Spleen (tissue), 11 donors: Measurements from ENCODE around the gene CNN3. TPM values are rescaled to one million over a fixed set of nuclear protein-coding genes. Genes with fewer than 3 reads are reported as not detected.

Source experiments
- DNase-seq: peaks from one replicate; pipeline ENCODE4 v3.0.0-alpha.2; 2020
- H3K27ac ChIP-seq, 8 donors: fragments of 200-600 bp; sonication (generic) in 7 of 8; 1 replicate in 4 of 8; 2 replicates in 4 of 8; pipeline versions ENCODE4 v1.5.0 to v1.8.0; 2016 to 2021; ENCODE audit warnings: inconsistent platforms in 4 of 8, mild to moderate bottlenecking in 4 of 8, moderate library complexity in 1 of 8
- H3K27me3 ChIP-seq, 7 donors: fragments of 200-600 bp; sonication (generic) in 6 of 7; replicated peaks in 1 of 7; 1 replicate in 4 of 7; 2 replicates in 3 of 7; pipeline versions ENCODE4 v1.5.0 to v1.8.0; 2016 to 2021; ENCODE audit warnings: inconsistent platforms in 3 of 7, mild to moderate bottlenecking in 1 of 7
- H3K36me3 ChIP-seq, 6 donors: fragments of 200-600 bp; sonication (generic) in 5 of 6; 1 replicate in 4 of 6; 2 replicates in 2 of 6; pipeline versions ENCODE4 v1.5.0 to v1.8.0; 2016 to 2021; ENCODE audit warnings: inconsistent platforms in 2 of 6
- H3K4me1 ChIP-seq, 6 donors: fragments of 200-600 bp; sonication (generic) in 5 of 6; 1 replicate in 3 of 6; 2 replicates in 3 of 6; pipeline versions ENCODE4 v1.5.0 to v1.8.0; 2016 to 2021; ENCODE audit warnings: inconsistent platforms in 3 of 6
- H3K4me3 ChIP-seq, 8 donors: fragments of 200-600 bp; sonication (generic) in 7 of 8; 1 replicate in 4 of 8; 2 replicates in 4 of 8; pipeline versions ENCODE4 v1.5.0 to v1.8.0; 2016 to 2021; ENCODE audit warnings: inconsistent platforms in 4 of 8, mild to moderate bottlenecking in 4 of 8, moderate library complexity in 2 of 8
- H3K9me3 ChIP-seq, 8 donors: fragments of 200-600 bp; sonication (generic) in 7 of 8; 1 replicate in 4 of 8; 2 replicates in 4 of 8; pipeline versions ENCODE4 v1.5.0 to v1.8.0; 2016 to 2021; ENCODE audit warnings: inconsistent platforms in 4 of 8
- POLR2A ChIP-seq, 3 donors: fragments of 450-650 bp; IDR thresholded peaks; one replicate each; pipeline ENCODE4 v1.5.1; 2017; ENCODE audit warnings: antibody characterized with exemption in 3 of 3, mild to moderate bottlenecking in 1 of 3
- POLR2AphosphoS5 ChIP-seq, 3 donors: sonication (generic); formaldehyde crosslinking; IDR thresholded peaks; one replicate each; pipeline ENCODE4 v1.5.1; 2017; ENCODE audit warnings: antibody characterized with exemption in 3 of 3
- whole genome bisulfite sequencing, 5 donors: extraction: QIAGEN DNeasy Blood & Tissue Kit in 3 of 5; methylation state at CpG; one replicate each; pipeline versions ENCODE4 v1.1.5 to v1.1.7; 2013 to 2018; 5-methylcytosine and 5-hydroxymethylcytosine counted together
- intact Hi-C: fragments of 100-400 bp; cut with DNase I; formaldehyde crosslinking; loops from one replicate; pipeline ENCODE4 v1.15.0; 2023; ENCODE audit warnings: low total_unique reads
- polyA plus RNA-seq, 3 donors: library from polyadenylated mRNA; stranded (reverse); fragments of 200-250 nt; gene quantifications; one replicate each; pipeline ENCODE4 v1.2.1, GENCODE V29; 2013
- total RNA-seq, 7 donors: library from RNA; depleted of rRNA in 3 of 7; stranded (reverse); fragments of >200 nt in 3 of 7; fragmentation: NEBNext Ultra II Directional in 4 of 7; extraction: Animal tissue kit (Norgen Biotek cat#: 25700) in 4 of 7; gene quantifications; one replicate each; pipeline versions ENCODE4 v1.1.0 to v1.2.1, GENCODE V29; 2016 to 2021
- TF ChIP-seq, protein P1 (sequence below), 11 experiments: fragments of 200-600 bp in 7 of 11; fragments of 450-650 bp in 4 of 11; sonication (generic) in 4 of 11; IDR thresholded peaks in 8 of 11; conservative IDR thresholded peaks in 3 of 11; 1 replicate in 7 of 11; 2 replicates in 4 of 11; pipeline versions ENCODE4 v1.4.0 to v1.8.0; 2016 to 2021; ENCODE audit warnings: antibody characterized with exemption in 11 of 11, inconsistent platforms in 4 of 11, mild to moderate bottlenecking in 1 of 11
- donor health status: healthy with polysubstance abuse.
- donor health status: DM: no; HTN: no; CAD: no; lungs with moderate emphysema.
- donor health status: DM: no; HTN: no; CAD: no.
- donor health status: Bipolar disorder and iron deficiency.
- donor health status: healthy.
- donor health status: DM: no; HTN: no; CAD: no.
- donor health status: DM: yes; HTN: yes; CAD: no.

CNN3 gene
- total and polyA plus RNA-seq, 10 donors: 27.4 to 124 (median 105) TPM

DNA sequence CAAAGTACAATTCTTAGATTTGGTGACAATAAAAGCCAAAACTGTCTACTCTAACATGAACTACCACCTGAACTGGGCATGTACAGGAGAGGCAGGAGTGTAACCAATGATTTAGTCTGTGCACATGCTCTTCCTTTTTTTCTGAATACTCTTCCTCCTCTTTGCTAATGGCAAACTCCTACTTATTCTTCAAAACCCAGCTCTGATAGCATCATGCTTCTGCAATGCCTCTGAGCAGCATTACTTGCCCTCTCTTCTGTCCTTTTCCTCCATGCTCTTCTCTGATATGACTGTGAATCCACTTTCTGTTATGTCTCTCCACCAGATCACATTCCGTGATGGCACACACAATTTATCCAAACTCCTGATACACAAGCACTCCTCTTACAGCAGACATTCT is 31.4 kb downstream of the CNN3 start:
- no peak overlapping the region for H3K4me3 ChIP-seq
- no peaks in the 10 kb centered on the region for H3K9me3 ChIP-seq
- no peak for DNase-seq
- no peak overlapping the region for H3K27ac ChIP-seq
- WGBS, 5 donors: 87 to 98% (median 93%) methylated on average over 1 of the region's 1 CpG
- no peaks in the 10 kb centered on the region for H3K4me1 ChIP-seq
- H3K27me3 ChIP-seq: no peaks in the 10 kb centered on the region
- no peak for TF ChIP-seq POLR2A (IDR thresholded peaks at IDR 0.05)
- TF ChIP-seq, protein P1, sequence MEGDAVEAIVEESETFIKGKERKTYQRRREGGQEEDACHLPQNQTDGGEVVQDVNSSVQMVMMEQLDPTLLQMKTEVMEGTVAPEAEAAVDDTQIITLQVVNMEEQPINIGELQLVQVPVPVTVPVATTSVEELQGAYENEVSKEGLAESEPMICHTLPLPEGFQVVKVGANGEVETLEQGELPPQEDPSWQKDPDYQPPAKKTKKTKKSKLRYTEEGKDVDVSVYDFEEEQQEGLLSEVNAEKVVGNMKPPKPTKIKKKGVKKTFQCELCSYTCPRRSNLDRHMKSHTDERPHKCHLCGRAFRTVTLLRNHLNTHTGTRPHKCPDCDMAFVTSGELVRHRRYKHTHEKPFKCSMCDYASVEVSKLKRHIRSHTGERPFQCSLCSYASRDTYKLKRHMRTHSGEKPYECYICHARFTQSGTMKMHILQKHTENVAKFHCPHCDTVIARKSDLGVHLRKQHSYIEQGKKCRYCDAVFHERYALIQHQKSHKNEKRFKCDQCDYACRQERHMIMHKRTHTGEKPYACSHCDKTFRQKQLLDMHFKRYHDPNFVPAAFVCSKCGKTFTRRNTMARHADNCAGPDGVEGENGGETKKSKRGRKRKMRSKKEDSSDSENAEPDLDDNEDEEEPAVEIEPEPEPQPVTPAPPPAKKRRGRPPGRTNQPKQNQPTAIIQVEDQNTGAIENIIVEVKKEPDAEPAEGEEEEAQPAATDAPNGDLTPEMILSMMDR (IDR thresholded peaks at IDR 0.05 in 8 of 11, conservative IDR thresholded peaks at IDR 0.05 in 3 of 11): no peak
- TF ChIP-seq POLR2AphosphoS5 (IDR thresholded peaks at IDR 0.05): no peak
- intact Hi-C loops: no loop called here
- peaks cover 0 to 45% (median 9%) of the 10 kb centered on the region in 6 donors for H3K36me3 ChIP-seq

DNA sequence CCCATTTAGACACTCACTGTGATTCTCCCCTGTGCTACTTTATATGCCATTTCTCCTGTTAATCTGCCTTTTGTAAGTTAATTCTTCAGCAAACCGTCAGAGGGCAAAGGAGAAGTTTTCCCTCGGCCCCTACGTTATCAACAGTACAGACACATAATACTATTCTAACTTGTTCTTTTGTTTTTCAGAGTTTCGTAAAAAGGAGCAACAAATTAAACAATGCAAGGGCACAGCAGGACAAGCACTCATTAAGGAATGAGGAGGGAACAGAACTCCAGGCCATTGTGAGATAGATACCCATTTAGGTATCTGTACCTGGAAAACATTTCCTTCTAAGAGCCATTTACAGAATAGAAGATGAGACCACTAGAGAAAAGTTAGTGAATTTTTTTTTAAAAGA is 32.3 kb downstream of the CNN3 start:
- no peak overlapping the region for H3K27ac ChIP-seq

DNA sequence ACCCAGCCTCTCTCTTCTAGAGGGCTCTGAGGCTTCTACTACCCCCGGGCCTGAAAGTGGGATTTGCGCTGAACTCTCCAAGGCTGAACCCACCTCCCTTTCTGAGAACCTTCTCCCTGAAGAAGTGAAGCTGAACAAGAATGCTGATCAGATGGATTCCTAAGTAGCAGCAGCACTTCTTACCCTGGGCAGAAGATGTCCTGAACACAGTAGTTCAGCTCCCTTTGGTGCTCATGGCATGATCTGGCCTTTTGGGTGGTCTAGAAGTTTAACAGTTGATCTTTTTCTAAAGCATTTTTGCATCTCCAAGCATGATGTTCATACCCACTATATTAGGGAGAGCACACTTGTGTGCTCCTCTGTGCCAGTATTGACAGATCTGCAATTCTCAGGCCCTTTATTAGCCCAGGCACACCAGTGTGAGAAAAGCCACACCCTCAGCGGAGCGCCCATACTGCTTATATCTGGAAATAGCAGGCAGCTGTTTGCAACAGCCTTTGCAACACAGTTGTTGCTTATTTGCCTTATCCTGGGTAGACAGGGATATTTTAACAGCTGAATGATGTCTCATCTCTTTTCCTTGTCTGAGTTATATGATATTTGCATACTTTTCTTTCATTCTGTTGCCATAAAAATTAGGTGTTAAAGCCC is 34.2 kb downstream of the CNN3 start:
- no peak overlapping the region for H3K27ac ChIP-seq
- no peaks in the 10 kb centered on the region for H3K27me3 ChIP-seq
- no peaks in the 10 kb centered on the region for H3K9me3 ChIP-seq
- DNase-seq: no peak
- H3K36me3 ChIP-seq: peaks cover 0 to 27% (median 7%) of the 10 kb centered on the region in 6 donors
- intact Hi-C loops: no loop called here
- no peak for TF ChIP-seq POLR2A (IDR thresholded peaks at IDR 0.05)
- TF ChIP-seq, protein P1 (IDR thresholded peaks at IDR 0.05 in 8 of 11, conservative IDR thresholded peaks at IDR 0.05 in 3 of 11): no peak
- TF ChIP-seq POLR2AphosphoS5 (IDR thresholded peaks at IDR 0.05): no peak
- H3K4me1 ChIP-seq: no peaks in the 10 kb centered on the region
- 79 to 98% (median 96%) methylated on average over 4 of the region's 4 CpGs for WGBS, 5 donors
- H3K4me3 ChIP-seq: no peak overlapping the region

More for the DNA sequence above, 32.3 kb downstream of the CNN3 start:
- H3K4me3 ChIP-seq: no peak overlapping the region
- H3K4me1 ChIP-seq: no peaks in the 10 kb centered on the region
- TF ChIP-seq, protein P1 (IDR thresholded peaks at IDR 0.05 in 8 of 11, conservative IDR thresholded peaks at IDR 0.05 in 3 of 11): no peak
- no peak for DNase-seq
- intact Hi-C loops: no loop called here
- 66 to 97% (median 92%) methylated on average over 4 of the region's 4 CpGs for WGBS, 5 donors
- H3K9me3 ChIP-seq: no peaks in the 10 kb centered on the region
- H3K27me3 ChIP-seq: no peaks in the 10 kb centered on the region
- H3K36me3 ChIP-seq: peaks cover 0 to 45% (median 9%) of the 10 kb centered on the region in 6 donors

DNA sequence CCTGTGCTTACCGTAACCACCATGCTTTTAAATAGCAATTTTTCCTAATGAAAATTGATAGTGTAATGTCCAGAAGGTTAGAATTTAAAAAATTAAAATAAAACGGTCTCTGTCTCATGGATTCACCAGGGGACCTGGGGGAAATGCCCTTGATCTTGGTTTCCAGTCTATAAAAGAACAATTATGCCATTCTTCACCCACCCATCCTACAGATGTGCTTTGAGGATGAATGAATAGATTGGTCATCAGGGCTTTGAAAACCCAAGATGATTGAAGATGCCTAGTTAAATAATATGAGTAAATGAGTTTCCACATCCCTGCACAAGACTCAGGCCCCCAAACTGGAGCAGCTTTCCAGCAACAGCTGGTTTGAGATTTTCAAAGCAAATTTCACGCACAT is 38.7 kb downstream of the CNN3 start:
- DNase-seq: no peak
- intact Hi-C loops: no loop called here
- Histone ChIP-seq H3K4me1 (peaks cover 0 to 8% (median 6%) of the 10 kb centered on the region in 6 donors), H3K27ac (no peak overlapping the region), H3K27me3 (no peaks in the 10 kb centered on the region), H3K9me3 (no peaks in the 10 kb centered on the region), H3K36me3 (no peaks in the 10 kb centered on the region), H3K4me3 (no peak overlapping the region)
- TF ChIP-seq POLR2A (IDR thresholded peaks at IDR 0.05): no peak
- TF ChIP-seq POLR2AphosphoS5 (IDR thresholded peaks at IDR 0.05): no peak
- TF ChIP-seq, protein P1 (IDR thresholded peaks at IDR 0.05 in 8 of 11, conservative IDR thresholded peaks at IDR 0.05 in 3 of 11): no peak
- 83 to 93% (median 86%) methylated on average over 3 of the region's 3 CpGs for WGBS, 5 donors
